HepG2 (cell line): ENCODE measurements around the gene SLC38A8.

ENCODE experiments used
- FOXA1 ChIP-seq, 2 experiments: fragments of 450-650 bp in 1 of 2; sonication (generic) in 1 of 2; formaldehyde crosslinking in 1 of 2; IDR thresholded peaks; 2 replicates each; pipeline versions ENCODE4 v1.4.0 to v1.6.1; 2016 to 2020; ENCODE audit warnings: missing genetic modification reagents in 1 of 2
- PRPF4 ChIP-seq: fragments of 200-400 bp; formaldehyde crosslinking; IDR thresholded peaks from 2 replicates; pipeline ENCODE4 v1.6.1; 2016; ENCODE audit warnings: low read length, low read depth; ENCODE audit not compliant: poor library complexity, severe bottlenecking
- SNRNP70 ChIP-seq: fragments of 200-400 bp; formaldehyde crosslinking; IDR thresholded peaks from 2 replicates; pipeline ENCODE4 v1.6.1; 2017; ENCODE audit warnings: mild to moderate bottlenecking, low read depth, low read length, moderate library complexity
- STAG1 ChIP-seq: sonication (generic); formaldehyde crosslinking; IDR thresholded peaks from 2 replicates; pipeline ENCODE4 v1.4.0; 2020; ENCODE audit warnings: missing genetic modification reagents

- TF ChIP-seq SNRNP70 (no peak), FOXA1 (IDR thresholded peaks at IDR 0.05) (no peak), FOXA1 (CRISPR knock-in tag; IDR thresholded peaks at IDR 0.05) (no peak), STAG1 (CRISPR knock-in tag) (no peak), PRPF4 (no peak)
Observed at GRCh38 chr16:84041881-84042280, 714 bp downstream of the SLC38A8 start.
